Measurements from ENCODE around the gene PFDN6. TPM values are rescaled to one million over a fixed set of nuclear protein-coding genes. Genes with fewer than 3 reads are reported as not detected.

Gene PFDN6
- total RNA-seq, 1 experiment from 2014 or later, result 83.4 TPM

DNA sequence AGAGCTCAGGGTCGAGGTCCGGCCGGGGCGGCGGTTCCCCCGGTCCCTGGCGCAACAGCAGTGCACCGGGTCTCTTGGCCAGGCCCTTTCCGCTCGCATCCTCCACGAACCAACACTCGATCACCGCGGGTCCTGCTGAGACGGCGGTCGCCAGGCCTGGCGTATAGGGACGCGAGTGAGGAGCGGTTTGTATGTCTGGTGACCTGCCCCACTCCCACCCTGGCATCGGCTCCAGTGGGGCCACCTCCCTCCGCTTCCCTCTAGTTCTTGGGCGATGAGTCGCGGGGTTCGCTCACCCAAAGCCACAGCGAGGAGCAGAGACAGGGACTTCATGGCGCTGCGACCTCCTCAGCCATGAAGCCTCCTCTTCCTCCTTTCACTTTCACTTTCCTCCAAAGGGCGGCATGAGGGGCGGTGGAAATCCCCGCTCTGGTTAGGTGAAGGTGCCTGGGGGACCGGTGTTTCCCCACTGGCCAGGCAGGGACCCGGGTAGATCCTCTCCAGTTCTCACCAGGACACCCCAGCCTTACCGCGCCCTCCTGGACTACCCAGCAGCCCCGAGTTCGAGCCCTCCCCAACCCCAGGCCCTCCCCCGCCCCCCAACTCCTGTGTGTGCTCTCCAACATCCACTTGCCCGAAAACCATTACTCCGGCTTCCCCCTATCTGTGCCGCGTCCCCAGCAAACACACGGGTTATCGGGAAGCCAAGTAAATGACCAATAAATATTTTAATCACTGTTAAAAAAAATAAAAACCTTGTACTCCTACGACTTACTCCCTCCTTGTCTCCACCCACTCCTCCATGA, 24.5 kb downstream of the PFDN6 start, which contains the start of gene TAPBP:
Gene TAPBP, minus strand, starts transcription at position 370 of the 806 bp plus-strand sequence. Its CDS starts 37 bp downstream, at position 333.
- TF ChIP-seq, protein P1, sequence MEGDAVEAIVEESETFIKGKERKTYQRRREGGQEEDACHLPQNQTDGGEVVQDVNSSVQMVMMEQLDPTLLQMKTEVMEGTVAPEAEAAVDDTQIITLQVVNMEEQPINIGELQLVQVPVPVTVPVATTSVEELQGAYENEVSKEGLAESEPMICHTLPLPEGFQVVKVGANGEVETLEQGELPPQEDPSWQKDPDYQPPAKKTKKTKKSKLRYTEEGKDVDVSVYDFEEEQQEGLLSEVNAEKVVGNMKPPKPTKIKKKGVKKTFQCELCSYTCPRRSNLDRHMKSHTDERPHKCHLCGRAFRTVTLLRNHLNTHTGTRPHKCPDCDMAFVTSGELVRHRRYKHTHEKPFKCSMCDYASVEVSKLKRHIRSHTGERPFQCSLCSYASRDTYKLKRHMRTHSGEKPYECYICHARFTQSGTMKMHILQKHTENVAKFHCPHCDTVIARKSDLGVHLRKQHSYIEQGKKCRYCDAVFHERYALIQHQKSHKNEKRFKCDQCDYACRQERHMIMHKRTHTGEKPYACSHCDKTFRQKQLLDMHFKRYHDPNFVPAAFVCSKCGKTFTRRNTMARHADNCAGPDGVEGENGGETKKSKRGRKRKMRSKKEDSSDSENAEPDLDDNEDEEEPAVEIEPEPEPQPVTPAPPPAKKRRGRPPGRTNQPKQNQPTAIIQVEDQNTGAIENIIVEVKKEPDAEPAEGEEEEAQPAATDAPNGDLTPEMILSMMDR (conservative IDR thresholded peaks at IDR 0.05; ENCODE audit: low read depth, low read length), result no peak
- TF ChIP-seq EZH2 (IDR thresholded peaks at IDR 0.05; ENCODE audit: borderline replicate concordance, low read depth, low read length, poor library complexity, severe bottlenecking), result no peak
- CTCF ChIA-PET, result no interaction called here
- POLR2A ChIA-PET (ENCODE audit: low non-redundant PET), result no interaction called here
- TSS peak; percentile 58 for BruUV-seq (replicated peaks)
- DNase-seq (ENCODE audit: low spot score), result peak; percentile 66
- Histone ChIP-seq H3K27me3 (replicated peaks; ENCODE audit: insufficient read depth, low read depth, low read length, poor library complexity) (no peaks in the 10 kb centered on the region), H3K4me1 (ENCODE audit: insufficient read depth, low read length, poor library complexity, severe bottlenecking) (peaks cover 26% of the 10 kb centered on the region), H3K27ac (ENCODE audit: low read depth, low read length, poor library complexity, severe bottlenecking) (peak within 1 kb of the TSS; percentile 82), H3K4me3 (ENCODE audit: low read depth, low read length, poor library complexity, severe bottlenecking) (peak within 1 kb of the TSS; percentile 83), H3K36me3 (ENCODE audit: insufficient read depth, low read length, poor library complexity, severe bottlenecking) (peaks cover 18% of the 10 kb centered on the region), H3K9me3 (ENCODE audit: low read depth, low read length, poor library complexity, severe bottlenecking) (no peaks in the 10 kb centered on the region)
- intact Hi-C loops (cut with micrococcal nuclease; ENCODE audit: unreplicated experiment), result loop anchor here (1.0 to 10.0 kb wide), 2 partner anchors 15 to 101 kb away; partner anchors contain the start of genes CUTA and PHF1

DNA sequence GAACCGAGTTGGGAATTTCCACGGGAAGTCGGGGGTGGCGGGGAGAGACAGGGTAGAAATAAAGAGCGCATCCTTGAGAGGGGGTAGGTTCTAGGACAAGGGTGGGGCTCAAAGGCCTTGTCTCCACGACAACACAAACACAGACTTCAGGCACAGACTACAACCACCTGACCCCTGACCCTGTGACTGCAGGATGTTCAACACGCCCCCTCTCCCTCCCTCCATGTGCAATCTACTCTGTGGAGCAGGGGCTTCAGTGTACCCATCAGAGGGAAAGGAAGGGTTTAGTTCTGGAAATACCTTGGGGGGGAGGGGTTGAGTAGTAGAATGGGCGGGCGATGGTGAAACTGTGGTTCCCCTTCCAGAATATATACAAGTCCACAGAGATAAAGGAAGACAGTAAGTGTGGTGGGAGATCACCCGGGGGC, 25.1 kb downstream of the PFDN6 start:
- no peak for TF ChIP-seq EZH2 (IDR thresholded peaks at IDR 0.05; ENCODE audit: borderline replicate concordance, low read depth, low read length, poor library complexity, severe bottlenecking)
- TF ChIP-seq, protein P1 (conservative IDR thresholded peaks at IDR 0.05; ENCODE audit: low read depth, low read length), result no peak
- peak overlapping the region; percentile 82 for H3K27ac ChIP-seq (ENCODE audit: low read depth, low read length, poor library complexity, severe bottlenecking)
- ChIA-PET POLR2A (ENCODE audit: low non-redundant PET) (no interaction called here), CTCF (no interaction called here)
- no TSS peak for BruUV-seq (replicated peaks)
- H3K4me1 ChIP-seq (ENCODE audit: insufficient read depth, low read length, poor library complexity, severe bottlenecking), result peaks cover 30% of the 10 kb centered on the region
- DNase-seq (ENCODE audit: low spot score), result peak; percentile 80
- no peaks in the 10 kb centered on the region for H3K9me3 ChIP-seq (ENCODE audit: low read depth, low read length, poor library complexity, severe bottlenecking)
- no peaks in the 10 kb centered on the region for H3K27me3 ChIP-seq (replicated peaks; ENCODE audit: insufficient read depth, low read depth, low read length, poor library complexity)
- peaks cover 24% of the 10 kb centered on the region for H3K36me3 ChIP-seq (ENCODE audit: insufficient read depth, low read length, poor library complexity, severe bottlenecking)
- peak overlapping the region; percentile 83 for H3K4me3 ChIP-seq (ENCODE audit: low read depth, low read length, poor library complexity, severe bottlenecking)
- intact Hi-C loops (cut with micrococcal nuclease; ENCODE audit: unreplicated experiment), result loop anchor here (1.0 to 10.0 kb wide), 2 partner anchors 15 to 100 kb away; partner anchors contain the start of genes CUTA and PHF1

DNA sequence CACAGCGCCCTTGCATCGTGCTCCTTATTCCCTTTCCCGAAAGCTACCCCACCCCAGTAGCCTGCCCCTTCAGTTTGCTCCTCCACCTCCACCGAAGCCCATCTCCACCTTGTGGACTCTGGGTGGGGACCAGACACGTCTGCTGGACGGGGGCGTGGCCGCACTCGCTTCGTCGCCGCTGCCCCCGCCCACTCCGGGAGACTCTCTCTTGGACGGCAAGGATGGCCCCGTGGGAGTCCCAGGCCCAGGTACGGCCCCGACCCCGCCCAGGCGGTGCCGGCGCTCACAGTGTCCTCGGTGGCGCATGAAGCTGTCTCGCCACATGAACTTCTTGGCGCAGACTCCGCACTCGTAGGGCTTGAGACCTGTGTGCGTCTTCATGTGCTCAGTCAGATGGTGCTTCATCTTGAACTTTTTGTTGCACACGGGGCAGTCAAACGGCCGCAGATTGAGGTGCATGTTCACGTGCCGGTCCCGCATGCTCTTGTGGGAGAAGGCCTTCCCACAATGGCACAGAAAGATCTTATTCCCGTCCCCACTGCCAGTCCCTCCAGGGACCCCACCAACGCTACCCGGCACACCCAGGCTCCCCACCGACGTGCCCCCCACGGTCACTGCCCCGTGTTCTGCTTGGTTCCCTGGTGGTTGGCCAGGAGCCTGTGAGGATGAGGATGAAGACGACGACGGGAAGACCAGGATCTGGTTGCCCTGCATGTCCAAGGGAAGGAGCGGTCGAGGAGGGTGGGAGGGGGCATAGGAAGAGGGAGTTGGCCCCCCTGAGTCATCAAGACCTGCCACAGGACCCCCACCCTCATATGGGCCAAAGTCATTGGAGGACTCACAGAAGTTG, 25.8 kb downstream of the PFDN6 start:
- Histone ChIP-seq H3K27ac (ENCODE audit: low read depth, low read length, poor library complexity, severe bottlenecking) (peak overlapping the region; percentile 82), H3K27me3 (replicated peaks; ENCODE audit: insufficient read depth, low read depth, low read length, poor library complexity) (no peaks in the 10 kb centered on the region), H3K4me1 (ENCODE audit: insufficient read depth, low read length, poor library complexity, severe bottlenecking) (peaks cover 30% of the 10 kb centered on the region), H3K9me3 (ENCODE audit: low read depth, low read length, poor library complexity, severe bottlenecking) (no peaks in the 10 kb centered on the region), H3K4me3 (ENCODE audit: low read depth, low read length, poor library complexity, severe bottlenecking) (peak overlapping the region; percentile 83), H3K36me3 (ENCODE audit: insufficient read depth, low read length, poor library complexity, severe bottlenecking) (peaks cover 28% of the 10 kb centered on the region)
- DNase-seq (ENCODE audit: low spot score), result peak; percentile 56
- BruUV-seq (replicated peaks), result no TSS peak
- ChIA-PET POLR2A (ENCODE audit: low non-redundant PET) (no interaction called here), CTCF (no interaction called here)
- intact Hi-C loops (cut with micrococcal nuclease; ENCODE audit: unreplicated experiment), result loop anchor here (1.0 to 10.0 kb wide), 3 partner anchors 16 to 100 kb away; partner anchors contain the start of genes CUTA, KIFC1 and PHF1
- TF ChIP-seq EZH2 (IDR thresholded peaks at IDR 0.05; ENCODE audit: borderline replicate concordance, low read depth, low read length, poor library complexity, severe bottlenecking), result no peak
- TF ChIP-seq, protein P1 (conservative IDR thresholded peaks at IDR 0.05; ENCODE audit: low read depth, low read length), result no peak
